ENCODE measurements around the gene ADRB2. TPM values are rescaled to one million over a fixed set of nuclear protein-coding genes. Genes with fewer than 3 reads are reported as not detected.
A peak's percentile ranks its signal among the peaks of the same experiment; 100 is the strongest.

The ADRB2 gene
- total RNA-seq, 1 donor from 2014 or later, result 0.64 TPM

- Mint-ChIP-seq H3K27ac (ENCODE audit: unreplicated experiment) (peak overlapping the region; percentile 16), H3K36me3 (ENCODE audit: low read depth, unreplicated experiment) (no peaks in the 10 kb centered on the region), H3K4me3 (ENCODE audit: unreplicated experiment) (no peak overlapping the region), H3K27me3 (ENCODE audit: low read depth, unreplicated experiment) (peaks cover 6% of the 10 kb centered on the region), H3K9me3 (ENCODE audit: unreplicated experiment) (peaks cover 3% of the 10 kb centered on the region), H3K4me1 (ENCODE audit: low read depth, unreplicated experiment) (peaks cover 18% of the 10 kb centered on the region)
- no peak for TF ChIP-seq EZH2 (IDR thresholded peaks at IDR 0.05; ENCODE audit: insufficient read depth, low read length)
- TF ChIP-seq CTCF (IDR thresholded peaks at IDR 0.05; ENCODE audit: insufficient read depth, low read depth, low read length), result no peak
- H3K27me3 ChIP-seq (ENCODE audit: insufficient read depth, low read length), result no peaks in the 10 kb centered on the region
- H3K4me1 ChIP-seq (ENCODE audit: insufficient read depth, low read length), result peaks cover 9% of the 10 kb centered on the region
- H3K9me3 ChIP-seq (ENCODE audit: insufficient read depth, low read depth, low read length), result no peaks in the 10 kb centered on the region
- H2AFZ ChIP-seq (ENCODE audit: low read depth, low read length), result no peak overlapping the region
- H3K79me2 ChIP-seq (ENCODE audit: insufficient read depth, low read length), result no peaks in the 10 kb centered on the region
- no peak overlapping the region for H3K4me3 ChIP-seq (ENCODE audit: insufficient read depth, low read depth, low read length)
- FAIRE-seq (no peak), DNase-seq (ENCODE audit: low read depth) (peak; percentile 69)
- no peaks in the 10 kb centered on the region for H4K20me1 ChIP-seq (ENCODE audit: insufficient read depth, low read length)
- H3K4me2 ChIP-seq (ENCODE audit: low read length), result peak overlapping the region; percentile 38
- H3K9ac ChIP-seq (ENCODE audit: low read length), result no peak overlapping the region
- no peaks in the 10 kb centered on the region for H3K36me3 ChIP-seq (ENCODE audit: insufficient read depth, low read length)
- no peak overlapping the region for H3K27ac ChIP-seq (ENCODE audit: low read depth, low read length)
These were observed 20.8 kb upstream of the ADRB2 start for GRCh38 chr5:148805326-148806290.

- no peak for DNase-seq (ENCODE audit: low read depth)
- no peak overlapping the region for H3K27ac ChIP-seq (ENCODE audit: low read depth, low read length)
- TF ChIP-seq EZH2 (IDR thresholded peaks at IDR 0.05; ENCODE audit: insufficient read depth, low read length), result no peak
- no peak for TF ChIP-seq CTCF (IDR thresholded peaks at IDR 0.05; ENCODE audit: insufficient read depth, low read depth, low read length)
- no peak for FAIRE-seq
- H3K9me3 ChIP-seq (ENCODE audit: insufficient read depth, low read depth, low read length), result no peaks in the 10 kb centered on the region
- no peaks in the 10 kb centered on the region for H3K79me2 ChIP-seq (ENCODE audit: insufficient read depth, low read length)
- H3K4me1 Mint-ChIP-seq (ENCODE audit: low read depth, unreplicated experiment), result peaks cover 21% of the 10 kb centered on the region
- no peak overlapping the region for H2AFZ ChIP-seq (ENCODE audit: low read depth, low read length)
- H3K36me3 Mint-ChIP-seq (ENCODE audit: low read depth, unreplicated experiment), result no peaks in the 10 kb centered on the region
- H3K4me1 ChIP-seq (ENCODE audit: insufficient read depth, low read length), result peaks cover 9% of the 10 kb centered on the region
- H3K9ac ChIP-seq (ENCODE audit: low read length), result no peak overlapping the region
- peaks cover 3% of the 10 kb centered on the region for H3K27me3 Mint-ChIP-seq (ENCODE audit: low read depth, unreplicated experiment)
- H3K9me3 Mint-ChIP-seq (ENCODE audit: unreplicated experiment), result peaks cover 3% of the 10 kb centered on the region
- H4K20me1 ChIP-seq (ENCODE audit: insufficient read depth, low read length), result no peaks in the 10 kb centered on the region
- H3K27ac Mint-ChIP-seq (ENCODE audit: unreplicated experiment), result no peak overlapping the region
- no peaks in the 10 kb centered on the region for H3K27me3 ChIP-seq (ENCODE audit: insufficient read depth, low read length)
- H3K4me2 ChIP-seq (ENCODE audit: low read length), result no peak overlapping the region
- H3K4me3 ChIP-seq (ENCODE audit: insufficient read depth, low read depth, low read length), result no peak overlapping the region
- no peaks in the 10 kb centered on the region for H3K36me3 ChIP-seq (ENCODE audit: insufficient read depth, low read length)
- H3K4me3 Mint-ChIP-seq (ENCODE audit: unreplicated experiment), result no peak overlapping the region
These were observed 19.9 kb upstream of the ADRB2 start for GRCh38 chr5:148806520-148806931.

- peaks cover under 1% of the 10 kb centered on the region for H3K9me3 Mint-ChIP-seq (ENCODE audit: unreplicated experiment)
- Histone ChIP-seq H3K27ac (ENCODE audit: low read depth, low read length) (no peak overlapping the region), H3K79me2 (ENCODE audit: insufficient read depth, low read length) (no peaks in the 10 kb centered on the region), H3K36me3 (ENCODE audit: insufficient read depth, low read length) (no peaks in the 10 kb centered on the region), H3K4me1 (ENCODE audit: insufficient read depth, low read length) (peaks cover 9% of the 10 kb centered on the region), H4K20me1 (ENCODE audit: insufficient read depth, low read length) (no peaks in the 10 kb centered on the region), H3K4me3 (ENCODE audit: insufficient read depth, low read depth, low read length) (no peak overlapping the region), H2AFZ (ENCODE audit: low read depth, low read length) (no peak overlapping the region), H3K9me3 (ENCODE audit: insufficient read depth, low read depth, low read length) (no peaks in the 10 kb centered on the region), H3K27me3 (ENCODE audit: insufficient read depth, low read length) (no peaks in the 10 kb centered on the region), H3K9ac (ENCODE audit: low read length) (no peak overlapping the region), H3K4me2 (ENCODE audit: low read length) (no peak overlapping the region)
- peaks cover 24% of the 10 kb centered on the region for H3K4me1 Mint-ChIP-seq (ENCODE audit: low read depth, unreplicated experiment)
- DNase-seq (ENCODE audit: low read depth), result peak; percentile 10
- H3K27me3 Mint-ChIP-seq (ENCODE audit: low read depth, unreplicated experiment), result no peaks in the 10 kb centered on the region
- FAIRE-seq, result no peak
- TF ChIP-seq CTCF (IDR thresholded peaks at IDR 0.05; ENCODE audit: insufficient read depth, low read depth, low read length), result no peak
- TF ChIP-seq EZH2 (IDR thresholded peaks at IDR 0.05; ENCODE audit: insufficient read depth, low read length), result no peak
- no peaks in the 10 kb centered on the region for H3K36me3 Mint-ChIP-seq (ENCODE audit: low read depth, unreplicated experiment)
- no peak overlapping the region for H3K27ac Mint-ChIP-seq (ENCODE audit: unreplicated experiment)
- no peak overlapping the region for H3K4me3 Mint-ChIP-seq (ENCODE audit: unreplicated experiment)
These were observed 18.6 kb upstream of the ADRB2 start for GRCh38 chr5:148807851-148808250.

All from astrocyte (in vitro differentiated cells and primary cell).